OCI-LY1 (cell line): ENCODE results near the gene SF3A1.

ENCODE experiments used
- EZH2 ChIP-seq: fragments of 200-600 bp; sonication (generic), shearing (Covaris generic); IDR thresholded peaks from 2 replicates; pipeline ENCODE4 v1.8.0; 2017; ENCODE audit warnings: borderline replicate concordance, mixed run types, mild to moderate bottlenecking, antibody characterized with exemption, low read length, moderate library complexity, mixed read lengths
- TF ChIP-seq, protein P1 (sequence below): fragments of 200-600 bp; sonication (generic), shearing (Covaris generic); IDR thresholded peaks from 2 replicates; pipeline ENCODE4 v1.5.1; 2017; ENCODE audit warnings: mild to moderate bottlenecking, antibody characterized with exemption, low read length, moderate library complexity, mixed read lengths

DNA sequence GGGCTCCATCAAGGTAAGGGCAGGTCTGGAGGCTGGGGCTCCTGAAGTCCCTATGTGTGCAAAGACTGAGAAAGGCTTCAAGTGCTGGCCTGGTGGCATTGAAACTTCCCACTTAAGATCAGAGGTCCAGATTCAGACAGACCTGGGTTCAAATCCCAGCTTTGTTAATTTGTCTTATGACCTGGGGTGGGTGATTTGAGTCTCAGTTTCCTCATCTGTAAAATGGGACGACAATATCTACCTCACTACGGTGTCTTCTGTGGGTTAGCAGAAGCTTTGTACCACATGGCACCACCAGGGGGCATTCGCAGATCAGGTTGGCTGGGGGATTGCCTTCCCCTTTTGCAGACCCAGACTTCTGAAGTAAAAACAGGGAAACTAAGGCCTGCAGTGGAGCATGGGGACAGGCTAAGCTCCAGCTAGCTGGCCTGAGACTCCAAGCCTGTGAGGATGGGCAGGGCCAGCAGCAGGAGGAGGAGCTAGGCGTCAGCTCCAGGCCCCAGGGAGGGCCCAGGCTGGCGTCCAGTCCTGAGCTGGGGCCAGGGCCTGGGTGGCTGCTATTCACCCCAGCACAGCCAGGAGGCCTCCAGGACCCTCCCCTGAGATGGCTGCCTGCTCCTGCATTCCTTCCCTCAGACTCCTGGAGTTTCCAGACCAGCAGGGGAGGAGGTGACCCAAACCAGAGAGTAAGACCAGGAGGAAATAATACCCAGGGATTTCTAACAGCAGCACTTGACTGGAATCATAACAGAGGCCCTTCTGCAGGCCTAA lies 68.9 kb downstream of the SF3A1 start:
- TF ChIP-seq, protein P1, sequence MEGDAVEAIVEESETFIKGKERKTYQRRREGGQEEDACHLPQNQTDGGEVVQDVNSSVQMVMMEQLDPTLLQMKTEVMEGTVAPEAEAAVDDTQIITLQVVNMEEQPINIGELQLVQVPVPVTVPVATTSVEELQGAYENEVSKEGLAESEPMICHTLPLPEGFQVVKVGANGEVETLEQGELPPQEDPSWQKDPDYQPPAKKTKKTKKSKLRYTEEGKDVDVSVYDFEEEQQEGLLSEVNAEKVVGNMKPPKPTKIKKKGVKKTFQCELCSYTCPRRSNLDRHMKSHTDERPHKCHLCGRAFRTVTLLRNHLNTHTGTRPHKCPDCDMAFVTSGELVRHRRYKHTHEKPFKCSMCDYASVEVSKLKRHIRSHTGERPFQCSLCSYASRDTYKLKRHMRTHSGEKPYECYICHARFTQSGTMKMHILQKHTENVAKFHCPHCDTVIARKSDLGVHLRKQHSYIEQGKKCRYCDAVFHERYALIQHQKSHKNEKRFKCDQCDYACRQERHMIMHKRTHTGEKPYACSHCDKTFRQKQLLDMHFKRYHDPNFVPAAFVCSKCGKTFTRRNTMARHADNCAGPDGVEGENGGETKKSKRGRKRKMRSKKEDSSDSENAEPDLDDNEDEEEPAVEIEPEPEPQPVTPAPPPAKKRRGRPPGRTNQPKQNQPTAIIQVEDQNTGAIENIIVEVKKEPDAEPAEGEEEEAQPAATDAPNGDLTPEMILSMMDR: peak; percentile 95
- no peak for TF ChIP-seq EZH2
